Mucosa of descending colon (tissue), 3 donors: ENCODE results near the gene GTF2F2. TPM values are rescaled to one million over a fixed set of nuclear protein-coding genes. Genes with fewer than 3 reads are reported as not detected.
"Not testable (repeated sequence)": the region's sequence is repeated elsewhere in the genome, so short reads cannot be mapped to it uniquely, and the experiment has no call there.

ENCODE experiments used
- ATAC-seq: fragments of 200-7000 bp; cut with Tn5 transposase; one replicate; pipeline ENCODE4 v1.9.1; 2020; ENCODE audit warnings: mild to moderate bottlenecking, moderate library complexity
- DNase-seq, 3 donors: peaks; one replicate each; pipeline ENCODE4 v3.0.0-alpha.2; 2020
- H3K36me3 ChIP-seq: fragments of 200-600 bp; one replicate; pipeline ENCODE4 v1.8.0; 2021; ENCODE audit warnings: low read depth, mild to moderate bottlenecking
- H3K4me1 ChIP-seq: fragments of 200-600 bp; one replicate; pipeline ENCODE4 v1.8.0; 2021; ENCODE audit warnings: low read depth, mild to moderate bottlenecking
- H3K4me3 ChIP-seq: fragments of 200-600 bp; one replicate; pipeline ENCODE4 v1.8.0; 2021; ENCODE audit warnings: mild to moderate bottlenecking
- H3K9me3 ChIP-seq: fragments of 200-600 bp; one replicate; pipeline ENCODE4 v1.8.0; 2021; ENCODE audit warnings: mild to moderate bottlenecking
- intact Hi-C, 2 donors: fragments of 100-400 bp; cut with DNase I in 1 of 2; cut with micrococcal nuclease in 1 of 2; formaldehyde crosslinking; loops; one replicate each; pipeline versions ENCODE4 v1.11.0 to v1.11.1; 2022; cut with DNase I, micrococcal nuclease
- total RNA-seq, 3 donors: library from RNA; stranded (reverse); fragmentation: NEBNext Ultra II Directional in 2 of 3; extraction: Animal tissue kit (Norgen Biotek cat#: 25700) in 2 of 3; gene quantifications; one replicate each; pipeline versions ENCODE4 v1.2.1 to v1.2.4, GENCODE V29; 2021 to 2023
- TF ChIP-seq, protein P1 (sequence below): fragments of 200-600 bp; IDR thresholded peaks from one replicate; pipeline ENCODE4 v1.8.0; 2022; ENCODE audit warnings: antibody characterized with exemption, mild to moderate bottlenecking
- donor health status: DM: no; HTN: no; CAD: no; lungs with moderate emphysema.
- donor health status: DM: no; HTN: no; CAD: no.
- donor health status: DM: no; HTN: yes; CAD: no.

Gene GTF2F2
- total RNA-seq, 3 donors from 2014 or later, result 15.4 to 22.0 (median 15.9) TPM

GRCh38 chr13:45296259-45296658 lies 175.9 kb downstream of the GTF2F2 start:
- intact Hi-C loops, result no loop called here
- H3K9me3 ChIP-seq, result no peaks in the 10 kb centered on the region
- DNase-seq (no peak), ATAC-seq (no peak)
- TF ChIP-seq, protein P1, sequence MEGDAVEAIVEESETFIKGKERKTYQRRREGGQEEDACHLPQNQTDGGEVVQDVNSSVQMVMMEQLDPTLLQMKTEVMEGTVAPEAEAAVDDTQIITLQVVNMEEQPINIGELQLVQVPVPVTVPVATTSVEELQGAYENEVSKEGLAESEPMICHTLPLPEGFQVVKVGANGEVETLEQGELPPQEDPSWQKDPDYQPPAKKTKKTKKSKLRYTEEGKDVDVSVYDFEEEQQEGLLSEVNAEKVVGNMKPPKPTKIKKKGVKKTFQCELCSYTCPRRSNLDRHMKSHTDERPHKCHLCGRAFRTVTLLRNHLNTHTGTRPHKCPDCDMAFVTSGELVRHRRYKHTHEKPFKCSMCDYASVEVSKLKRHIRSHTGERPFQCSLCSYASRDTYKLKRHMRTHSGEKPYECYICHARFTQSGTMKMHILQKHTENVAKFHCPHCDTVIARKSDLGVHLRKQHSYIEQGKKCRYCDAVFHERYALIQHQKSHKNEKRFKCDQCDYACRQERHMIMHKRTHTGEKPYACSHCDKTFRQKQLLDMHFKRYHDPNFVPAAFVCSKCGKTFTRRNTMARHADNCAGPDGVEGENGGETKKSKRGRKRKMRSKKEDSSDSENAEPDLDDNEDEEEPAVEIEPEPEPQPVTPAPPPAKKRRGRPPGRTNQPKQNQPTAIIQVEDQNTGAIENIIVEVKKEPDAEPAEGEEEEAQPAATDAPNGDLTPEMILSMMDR, result no peak
- H3K36me3 ChIP-seq, result no peaks in the 10 kb centered on the region
- no peaks in the 10 kb centered on the region for H3K4me1 ChIP-seq
- H3K4me3 ChIP-seq, result no peak overlapping the region

- ATAC-seq (peak; percentile 39), DNase-seq (no peak)
- intact Hi-C loops, result no loop called here
- H3K36me3 ChIP-seq, result no peaks in the 10 kb centered on the region
- TF ChIP-seq, protein P1, result no peak
- H3K4me3 ChIP-seq, result no peak overlapping the region
- H3K9me3 ChIP-seq, result no peaks in the 10 kb centered on the region
- H3K4me1 ChIP-seq, result no peaks in the 10 kb centered on the region
These were observed 177.3 kb downstream of the GTF2F2 start for GRCh38 chr13:45297456-45298205.

GRCh38 chr13:45298206-45298505 lies 177.8 kb downstream of the GTF2F2 start:
- TF ChIP-seq, protein P1, result no peak
- intact Hi-C loops, result no loop called here
- no peak overlapping the region for H3K4me3 ChIP-seq
- no peaks in the 10 kb centered on the region for H3K36me3 ChIP-seq
- ATAC-seq (no peak), DNase-seq (no peak)
- no peaks in the 10 kb centered on the region for H3K4me1 ChIP-seq
- H3K9me3 ChIP-seq, result no peaks in the 10 kb centered on the region

GRCh38 chr13:45298550-45298949 lies 178.2 kb downstream of the GTF2F2 start:
- H3K4me3 ChIP-seq, DNase-seq, H3K36me3 ChIP-seq, ATAC-seq, H3K9me3 ChIP-seq, intact Hi-C loops, H3K4me1 ChIP-seq: not testable (repeated sequence)

DNA sequence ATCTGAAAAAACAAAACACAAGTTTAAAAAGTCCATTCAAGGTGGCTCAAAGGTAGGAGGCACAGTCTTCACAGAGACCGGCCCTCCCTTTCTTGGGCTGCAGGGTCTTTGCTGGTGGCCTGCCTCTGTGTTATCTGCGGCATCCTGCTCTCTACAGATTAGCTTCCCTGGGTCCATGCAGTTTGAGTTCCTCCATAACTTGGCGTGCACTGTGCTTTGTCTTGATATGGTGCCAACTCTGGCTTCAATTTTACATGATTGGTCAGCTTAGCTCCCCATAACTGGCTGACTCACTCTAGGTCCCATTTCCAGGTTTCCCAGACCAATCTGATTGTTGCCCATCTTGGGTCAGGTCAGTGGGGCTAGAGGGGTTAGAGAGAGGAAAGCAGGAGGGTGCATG lies 178.9 kb downstream of the GTF2F2 start:
- Histone ChIP-seq H3K36me3 (no peaks in the 10 kb centered on the region), H3K9me3 (no peaks in the 10 kb centered on the region), H3K4me3 (no peak overlapping the region), H3K4me1 (no peaks in the 10 kb centered on the region)
- DNase-seq (no peak), ATAC-seq (no peak)
- TF ChIP-seq, protein P1, result no peak
- intact Hi-C loops, result no loop called here

GRCh38 chr13:45300190-45300985 lies 180.1 kb downstream of the GTF2F2 start:
- TF ChIP-seq, protein P1, result no peak
- intact Hi-C loops, result loop anchor here in 1 of 2 donors (10.0 kb wide), 1 partner anchor 256 kb away; no protein-coding TSS in a partner anchor
- no peak for ATAC-seq
- no peaks in the 10 kb centered on the region for H3K36me3 ChIP-seq
- no peaks in the 10 kb centered on the region for H3K9me3 ChIP-seq
- H3K4me3 ChIP-seq, result no peak overlapping the region
- H3K4me1 ChIP-seq, result no peaks in the 10 kb centered on the region
- DNase-seq, result no peak
